ENCODE data around the gene IL1R2. TPM values are rescaled to one million over a fixed set of nuclear protein-coding genes. Genes with fewer than 3 reads are reported as not detected.
A peak's percentile ranks its signal among the peaks of the same experiment; 100 is the strongest.

The IL1R2 gene
- total RNA-seq, 2 donors from 2014 or later, result 6.9 to 11.4 TPM

DNA sequence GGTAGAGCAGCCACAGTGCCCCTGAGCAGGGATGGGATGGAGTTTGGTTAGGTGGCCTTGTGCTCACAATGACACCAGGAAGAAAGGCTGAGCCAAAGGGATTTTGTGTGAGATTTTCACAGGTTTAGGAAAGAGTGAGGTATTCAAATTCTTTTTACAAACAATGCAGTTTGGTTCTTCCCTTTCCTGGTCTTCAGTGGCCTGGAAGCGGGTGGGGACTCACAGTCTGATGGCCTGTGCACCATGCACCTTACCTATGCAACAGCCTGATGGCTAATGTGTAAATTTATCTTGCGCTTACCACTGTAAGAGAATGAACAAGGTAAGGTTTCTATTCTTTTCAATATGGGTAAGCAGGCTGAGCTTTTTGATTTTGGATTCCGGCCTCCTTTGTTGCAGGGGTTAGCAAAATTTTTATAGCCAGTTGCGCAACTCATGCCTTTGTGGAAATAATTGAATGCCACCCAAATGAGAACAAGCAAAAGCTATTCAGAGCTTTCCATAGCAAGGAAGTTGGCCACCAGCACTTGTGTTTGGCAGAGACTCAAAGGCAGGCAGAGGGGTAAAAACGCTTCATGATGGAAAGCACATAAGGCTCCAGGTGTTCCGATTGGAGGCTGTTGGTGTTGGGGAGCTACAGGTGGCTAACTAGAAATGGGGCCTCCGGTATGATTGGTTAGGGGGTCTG, 23.8 kb upstream of the IL1R2 start:
- TF ChIP-seq, protein P1, sequence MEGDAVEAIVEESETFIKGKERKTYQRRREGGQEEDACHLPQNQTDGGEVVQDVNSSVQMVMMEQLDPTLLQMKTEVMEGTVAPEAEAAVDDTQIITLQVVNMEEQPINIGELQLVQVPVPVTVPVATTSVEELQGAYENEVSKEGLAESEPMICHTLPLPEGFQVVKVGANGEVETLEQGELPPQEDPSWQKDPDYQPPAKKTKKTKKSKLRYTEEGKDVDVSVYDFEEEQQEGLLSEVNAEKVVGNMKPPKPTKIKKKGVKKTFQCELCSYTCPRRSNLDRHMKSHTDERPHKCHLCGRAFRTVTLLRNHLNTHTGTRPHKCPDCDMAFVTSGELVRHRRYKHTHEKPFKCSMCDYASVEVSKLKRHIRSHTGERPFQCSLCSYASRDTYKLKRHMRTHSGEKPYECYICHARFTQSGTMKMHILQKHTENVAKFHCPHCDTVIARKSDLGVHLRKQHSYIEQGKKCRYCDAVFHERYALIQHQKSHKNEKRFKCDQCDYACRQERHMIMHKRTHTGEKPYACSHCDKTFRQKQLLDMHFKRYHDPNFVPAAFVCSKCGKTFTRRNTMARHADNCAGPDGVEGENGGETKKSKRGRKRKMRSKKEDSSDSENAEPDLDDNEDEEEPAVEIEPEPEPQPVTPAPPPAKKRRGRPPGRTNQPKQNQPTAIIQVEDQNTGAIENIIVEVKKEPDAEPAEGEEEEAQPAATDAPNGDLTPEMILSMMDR (IDR thresholded peaks at IDR 0.05), result no peak
- TF ChIP-seq POLR2AphosphoS5 (IDR thresholded peaks at IDR 0.05) (peak; percentile 87), POLR2A (IDR thresholded peaks at IDR 0.05) (no peak)
- intact Hi-C loops (cut with DNase I), result no loop called here
- H3K4me3 ChIP-seq, result no peak overlapping the region
- peak overlapping the region in 1 of 2 donors; percentile 42 for H3K27ac ChIP-seq
- H3K27me3 ChIP-seq (replicated peaks; ENCODE audit: insufficient read depth), result no peaks in the 10 kb centered on the region
- no peaks in the 10 kb centered on the region for H3K4me1 ChIP-seq (replicated peaks)
- H3K36me3 ChIP-seq, result no peaks in the 10 kb centered on the region
- peak; percentile 86 for DNase-seq (ENCODE audit: low spot score)
- WGBS, result 38% methylated on average over 7 of the region's 7 CpGs
- no peaks in the 10 kb centered on the region for H3K9me3 ChIP-seq

DNA sequence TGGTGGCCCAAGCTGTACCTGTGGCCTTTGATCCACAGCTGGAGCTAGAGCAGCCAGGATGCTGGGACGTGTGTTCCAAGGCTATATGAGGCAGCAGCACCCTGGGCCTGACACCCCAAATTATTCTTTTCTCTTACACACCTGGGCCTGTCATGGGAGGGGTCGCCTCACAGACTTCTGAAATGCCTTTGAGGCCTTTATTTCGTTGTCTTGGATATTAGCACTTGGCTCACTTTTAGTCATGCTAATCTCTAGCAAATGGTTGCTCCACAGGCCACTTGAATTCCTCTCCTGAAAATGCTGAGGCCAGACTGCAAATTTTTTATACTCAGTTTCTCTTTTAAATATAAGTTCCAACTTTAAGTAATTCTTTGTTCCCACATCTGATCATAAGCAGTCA, 22.0 kb upstream of the IL1R2 start:
- intact Hi-C loops (cut with DNase I), result no loop called here
- no peak for DNase-seq (ENCODE audit: low spot score)
- no peak overlapping the region for H3K4me3 ChIP-seq
- H3K27ac ChIP-seq, result no peak overlapping the region
- no peaks in the 10 kb centered on the region for H3K9me3 ChIP-seq
- no peaks in the 10 kb centered on the region for H3K27me3 ChIP-seq (replicated peaks; ENCODE audit: insufficient read depth)
- no peaks in the 10 kb centered on the region for H3K4me1 ChIP-seq (replicated peaks)
- TF ChIP-seq POLR2A (IDR thresholded peaks at IDR 0.05), result no peak
- no peak for TF ChIP-seq POLR2AphosphoS5 (IDR thresholded peaks at IDR 0.05)
- TF ChIP-seq, protein P1 (IDR thresholded peaks at IDR 0.05), result no peak
- H3K36me3 ChIP-seq, result no peaks in the 10 kb centered on the region
- WGBS, result 94% methylated on average over 3 of the region's 3 CpGs

GRCh38 chr2:101970901-101971300, 20.9 kb upstream of the IL1R2 start:
- WGBS, result 100% methylated on average over 1 of the region's 1 CpG
- intact Hi-C loops (cut with DNase I), result no loop called here
- Histone ChIP-seq H3K9me3 (no peaks in the 10 kb centered on the region), H3K4me1 (replicated peaks) (no peaks in the 10 kb centered on the region), H3K4me3 (no peak overlapping the region), H3K27me3 (replicated peaks; ENCODE audit: insufficient read depth) (no peaks in the 10 kb centered on the region), H3K27ac (no peak overlapping the region), H3K36me3 (no peaks in the 10 kb centered on the region)
- DNase-seq (ENCODE audit: low spot score), result no peak
- no peak for TF ChIP-seq POLR2AphosphoS5 (IDR thresholded peaks at IDR 0.05)
- TF ChIP-seq, protein P1 (IDR thresholded peaks at IDR 0.05), result no peak
- TF ChIP-seq POLR2A (IDR thresholded peaks at IDR 0.05), result no peak

- no peaks in the 10 kb centered on the region for H3K27me3 ChIP-seq (replicated peaks; ENCODE audit: insufficient read depth)
- H3K36me3 ChIP-seq, result no peaks in the 10 kb centered on the region
- DNase-seq (ENCODE audit: low spot score), result no peak
- H3K4me1 ChIP-seq (replicated peaks), result no peaks in the 10 kb centered on the region
- intact Hi-C loops (cut with DNase I), result no loop called here
- TF ChIP-seq, protein P1 (IDR thresholded peaks at IDR 0.05), result no peak
- TF ChIP-seq POLR2AphosphoS5 (IDR thresholded peaks at IDR 0.05), result no peak
- no peak for TF ChIP-seq POLR2A (IDR thresholded peaks at IDR 0.05)
- no peak overlapping the region for H3K4me3 ChIP-seq
- H3K9me3 ChIP-seq, result no peaks in the 10 kb centered on the region
- H3K27ac ChIP-seq, result peak overlapping the region in 1 of 2 donors; percentile 9
Observed at GRCh38 chr2:101971836-101972235, 19.9 kb upstream of the IL1R2 start.

All from prostate gland (tissue), 2 donors.